Esophagus squamous epithelium (tissue), 4 donors: ENCODE results near the gene ACAT2.

Source experiments
- POLR2A ChIP-seq, 4 donors: fragments of 450-650 bp; IDR thresholded peaks; one replicate each; pipeline ENCODE4 v1.6.1; 2017; ENCODE audit warnings: antibody characterized with exemption in 4 of 4, mild to moderate bottlenecking in 4 of 4, moderate library complexity in 3 of 4
- TF ChIP-seq, protein P1 (sequence below), 6 experiments: fragments of 450-650 bp in 4 of 6; fragments of 200-600 bp in 2 of 6; sonication (generic) in 2 of 6; IDR thresholded peaks; one replicate each; pipeline ENCODE4 v1.5.1; 2016 to 2019; ENCODE audit warnings: antibody characterized with exemption in 6 of 6, mild to moderate bottlenecking in 4 of 6, moderate library complexity in 4 of 6

- TF ChIP-seq, protein P1, sequence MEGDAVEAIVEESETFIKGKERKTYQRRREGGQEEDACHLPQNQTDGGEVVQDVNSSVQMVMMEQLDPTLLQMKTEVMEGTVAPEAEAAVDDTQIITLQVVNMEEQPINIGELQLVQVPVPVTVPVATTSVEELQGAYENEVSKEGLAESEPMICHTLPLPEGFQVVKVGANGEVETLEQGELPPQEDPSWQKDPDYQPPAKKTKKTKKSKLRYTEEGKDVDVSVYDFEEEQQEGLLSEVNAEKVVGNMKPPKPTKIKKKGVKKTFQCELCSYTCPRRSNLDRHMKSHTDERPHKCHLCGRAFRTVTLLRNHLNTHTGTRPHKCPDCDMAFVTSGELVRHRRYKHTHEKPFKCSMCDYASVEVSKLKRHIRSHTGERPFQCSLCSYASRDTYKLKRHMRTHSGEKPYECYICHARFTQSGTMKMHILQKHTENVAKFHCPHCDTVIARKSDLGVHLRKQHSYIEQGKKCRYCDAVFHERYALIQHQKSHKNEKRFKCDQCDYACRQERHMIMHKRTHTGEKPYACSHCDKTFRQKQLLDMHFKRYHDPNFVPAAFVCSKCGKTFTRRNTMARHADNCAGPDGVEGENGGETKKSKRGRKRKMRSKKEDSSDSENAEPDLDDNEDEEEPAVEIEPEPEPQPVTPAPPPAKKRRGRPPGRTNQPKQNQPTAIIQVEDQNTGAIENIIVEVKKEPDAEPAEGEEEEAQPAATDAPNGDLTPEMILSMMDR (IDR thresholded peaks at IDR 0.05) = no peak
- TF ChIP-seq POLR2A (IDR thresholded peaks at IDR 0.05) = no peak
Measured at GRCh38 chr6:159828074-159828473, 66.2 kb downstream of the ACAT2 start.
